HFF-Myc (cell line): Measurements from ENCODE around the gene RSU1.

Experiments
- DNase-seq: peaks from one replicate; pipeline ENCODE4 v3.0.0-alpha.2; 2011; ENCODE audit warnings: low read depth; ENCODE audit errors: extremely low read depth
- H3K4me3 ChIP-seq: replicated peaks from 2 replicates; pipeline ENCODE4 v1.5.1; 2011; ENCODE audit warnings: low read depth, mild to moderate bottlenecking, control low read depth, low read length
- TF ChIP-seq, protein P1 (sequence below): IDR thresholded peaks from 2 replicates; pipeline ENCODE4 v1.5.1; 2012; ENCODE audit warnings: mild to moderate bottlenecking, low read depth, low read length, control low read depth; ENCODE audit errors: missing control alignments

Gene RSU1

DNA sequence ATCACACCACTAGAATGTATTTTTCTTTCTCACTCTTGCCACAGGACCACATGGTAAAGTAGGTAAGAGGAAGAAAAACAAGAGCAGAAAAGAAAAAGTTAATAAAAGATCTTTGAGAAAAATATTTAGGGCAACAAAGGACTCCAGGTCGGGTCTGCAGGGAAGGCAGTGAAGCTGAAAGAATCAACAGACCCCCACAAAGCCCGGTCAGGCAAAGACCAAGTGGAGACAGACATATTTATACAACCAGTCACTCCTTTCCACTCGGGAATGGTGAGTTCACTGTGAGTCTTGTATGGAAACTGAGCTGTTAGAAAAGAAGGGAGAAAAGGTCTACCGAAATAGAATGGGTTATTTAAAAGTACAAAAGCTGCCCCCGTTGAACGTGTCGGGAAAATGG is 28.0 kb downstream of the RSU1 start:
- TF ChIP-seq, protein P1, sequence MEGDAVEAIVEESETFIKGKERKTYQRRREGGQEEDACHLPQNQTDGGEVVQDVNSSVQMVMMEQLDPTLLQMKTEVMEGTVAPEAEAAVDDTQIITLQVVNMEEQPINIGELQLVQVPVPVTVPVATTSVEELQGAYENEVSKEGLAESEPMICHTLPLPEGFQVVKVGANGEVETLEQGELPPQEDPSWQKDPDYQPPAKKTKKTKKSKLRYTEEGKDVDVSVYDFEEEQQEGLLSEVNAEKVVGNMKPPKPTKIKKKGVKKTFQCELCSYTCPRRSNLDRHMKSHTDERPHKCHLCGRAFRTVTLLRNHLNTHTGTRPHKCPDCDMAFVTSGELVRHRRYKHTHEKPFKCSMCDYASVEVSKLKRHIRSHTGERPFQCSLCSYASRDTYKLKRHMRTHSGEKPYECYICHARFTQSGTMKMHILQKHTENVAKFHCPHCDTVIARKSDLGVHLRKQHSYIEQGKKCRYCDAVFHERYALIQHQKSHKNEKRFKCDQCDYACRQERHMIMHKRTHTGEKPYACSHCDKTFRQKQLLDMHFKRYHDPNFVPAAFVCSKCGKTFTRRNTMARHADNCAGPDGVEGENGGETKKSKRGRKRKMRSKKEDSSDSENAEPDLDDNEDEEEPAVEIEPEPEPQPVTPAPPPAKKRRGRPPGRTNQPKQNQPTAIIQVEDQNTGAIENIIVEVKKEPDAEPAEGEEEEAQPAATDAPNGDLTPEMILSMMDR, result no peak
- H3K4me3 ChIP-seq, result no peak overlapping the region
- no peak for DNase-seq

DNA sequence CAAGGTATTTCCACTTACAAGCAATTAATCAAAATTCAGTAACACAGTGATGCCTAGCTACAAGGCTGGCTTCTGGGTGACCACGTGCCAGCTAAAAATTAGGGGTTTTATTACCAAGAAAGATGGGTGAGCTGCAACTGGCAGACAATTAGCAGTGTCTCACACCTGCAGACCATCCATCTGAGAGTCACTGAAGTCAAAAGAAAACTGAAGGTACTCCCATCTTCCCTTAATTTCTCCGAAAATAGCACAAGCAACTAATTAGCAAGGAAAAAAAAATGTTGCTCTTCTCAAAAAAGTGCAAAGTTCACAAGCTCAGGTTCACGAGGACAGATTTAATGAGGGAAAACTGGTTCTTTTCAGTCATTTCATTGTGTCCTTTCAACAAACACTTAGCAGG is 28.4 kb downstream of the RSU1 start:
- DNase-seq, result no peak
- no peak overlapping the region for H3K4me3 ChIP-seq
- TF ChIP-seq, protein P1, result no peak

DNA sequence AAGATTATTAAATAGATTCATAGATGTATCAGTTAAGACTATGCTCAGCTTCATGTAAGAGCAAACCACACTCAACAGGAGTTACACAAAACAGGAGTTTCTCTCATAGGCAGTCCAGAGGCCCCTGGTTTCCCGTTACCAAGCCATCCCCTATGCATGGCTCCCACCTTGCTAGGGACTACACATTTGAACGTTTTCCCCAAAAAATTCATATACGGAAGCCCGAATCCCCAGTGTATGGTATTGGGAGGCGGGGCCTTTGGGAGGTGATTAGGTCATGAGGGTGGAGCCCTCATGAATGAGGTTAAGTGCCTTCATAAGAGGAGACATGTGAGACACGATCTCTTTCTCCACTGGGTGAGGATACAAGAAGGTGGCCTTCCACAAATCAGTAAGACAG is 29.1 kb downstream of the RSU1 start:
- TF ChIP-seq, protein P1, result no peak
- no peak for DNase-seq
- H3K4me3 ChIP-seq, result no peak overlapping the region

DNA sequence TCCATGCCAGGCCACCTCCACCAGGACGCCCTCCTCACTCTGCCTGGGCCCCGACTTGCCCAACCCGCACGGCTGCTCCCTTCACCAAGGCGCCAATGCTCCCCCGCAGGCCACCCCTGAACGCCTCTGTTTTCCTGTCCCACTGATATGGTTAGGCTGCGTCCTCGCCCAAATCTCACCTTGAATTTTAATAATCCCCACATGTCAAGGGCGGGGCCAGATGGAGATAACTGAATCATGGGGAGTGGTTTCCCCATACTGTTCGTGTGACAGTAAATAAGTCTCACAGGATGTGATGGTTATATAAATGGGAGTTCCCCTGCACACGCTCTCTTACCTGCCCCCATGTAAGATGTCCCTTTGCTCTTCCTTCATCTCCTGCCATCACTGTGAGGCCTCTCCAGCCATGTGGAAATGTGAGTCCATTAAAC is 29.8 kb downstream of the RSU1 start:
- TF ChIP-seq, protein P1, result no peak
- H3K4me3 ChIP-seq, result no peak overlapping the region
- no peak for DNase-seq

DNA sequence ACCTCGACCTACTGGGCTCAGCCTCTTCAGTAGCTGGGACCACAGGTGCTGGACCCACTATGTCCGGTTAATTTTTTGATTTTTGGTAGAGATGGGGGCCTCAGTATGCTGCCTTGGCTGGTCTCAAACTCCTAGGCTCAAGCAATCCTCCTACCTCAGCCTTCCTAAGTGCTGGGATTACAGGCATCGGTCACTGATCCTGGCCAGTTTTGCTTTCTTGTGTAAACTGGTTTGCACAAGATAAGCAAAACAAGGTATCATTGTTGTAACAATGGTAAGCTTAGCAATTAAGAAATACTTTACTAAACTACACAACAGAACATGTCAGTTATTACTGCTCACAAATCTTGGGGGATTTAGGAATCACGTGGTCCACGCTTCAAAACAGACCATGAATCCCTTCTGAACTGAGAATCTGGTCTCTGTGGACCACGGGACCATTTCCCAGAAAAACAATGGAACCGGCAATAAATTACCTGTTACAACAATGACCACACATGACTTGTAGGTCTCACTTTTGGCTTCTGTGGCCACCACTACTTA is 36.8 kb downstream of the RSU1 start:
- no peak for DNase-seq
- TF ChIP-seq, protein P1, result no peak
- H3K4me3 ChIP-seq, result no peak overlapping the region

DNA sequence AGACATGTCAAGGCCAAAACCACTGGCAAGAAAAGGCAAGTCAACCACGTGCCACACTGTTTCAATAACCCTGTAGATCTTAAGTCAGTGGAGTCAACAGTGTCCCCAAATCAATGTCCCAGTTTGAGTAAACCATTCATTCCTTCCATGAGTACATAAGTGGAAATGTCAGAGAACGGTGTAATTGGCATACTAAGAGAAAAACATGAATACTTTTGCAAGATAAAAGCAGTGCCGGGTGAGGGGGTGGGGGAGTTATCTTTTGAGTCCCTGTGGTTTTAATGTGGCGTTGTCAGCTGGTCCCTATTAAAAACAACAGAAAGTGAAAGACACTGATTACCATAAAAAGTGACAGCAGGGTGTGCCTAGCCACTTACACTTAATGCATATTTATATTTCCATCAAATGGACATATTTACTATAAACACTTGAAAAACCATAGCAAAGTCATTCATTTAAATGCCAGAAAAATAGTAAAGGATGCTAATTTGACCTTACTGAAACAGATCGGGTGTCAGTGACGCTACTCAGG is 37.8 kb downstream of the RSU1 start:
- TF ChIP-seq, protein P1, result no peak
- DNase-seq, result no peak
- no peak overlapping the region for H3K4me3 ChIP-seq
